Astrocyte of the spinal cord (primary cell): ENCODE data around the gene NFE2L3.
"Not testable (repeated sequence)": the region's sequence is repeated elsewhere in the genome, so short reads cannot be mapped to it uniquely, and the experiment has no call there.

Experiments
- DNase-seq: peaks from one replicate; pipeline ENCODE4 v3.0.0; 2011; ENCODE audit warnings: low read depth, low spot score
- H3K4me3 ChIP-seq: 2 replicates; pipeline ENCODE4 v1.5.1; 2011; ENCODE audit warnings: low read depth, mild to moderate bottlenecking, low read length, moderate library complexity
- CTCF ChIP-seq: IDR thresholded peaks from 2 replicates; pipeline ENCODE4 v1.5.1; 2012; ENCODE audit warnings: low read depth, mild to moderate bottlenecking, low read length, inconsistent platforms
- in situ Hi-C: cut with HindIII; loops from 2 replicates; pipeline ENCODE4 v1.10.0; 2017; ENCODE audit warnings: low sequenced_read_pairs

NFE2L3 gene

DNA sequence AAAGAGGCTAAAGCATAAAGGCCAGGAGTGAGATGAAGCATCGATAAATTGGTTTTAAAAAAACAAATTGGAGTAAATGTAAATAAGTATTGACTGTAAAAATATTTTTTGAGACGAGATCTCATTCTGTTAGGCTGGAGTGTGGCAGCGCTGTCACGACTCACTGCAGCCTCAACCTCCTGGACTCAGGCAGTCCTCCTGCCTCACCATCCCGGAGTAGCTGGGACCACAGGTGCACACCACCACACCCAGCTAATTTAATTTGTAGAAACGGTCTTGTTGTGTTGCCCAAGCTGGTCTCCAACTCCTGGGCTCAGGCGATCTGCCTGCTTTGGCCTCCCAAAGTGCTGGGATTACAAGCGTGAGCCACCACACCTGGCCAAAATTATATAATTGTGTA lies 30.7 kb downstream of the NFE2L3 start:
- TF ChIP-seq CTCF: no peak
- in situ Hi-C loops: no loop called here
- no peak overlapping the region for H3K4me3 ChIP-seq
- no peak for DNase-seq

DNA sequence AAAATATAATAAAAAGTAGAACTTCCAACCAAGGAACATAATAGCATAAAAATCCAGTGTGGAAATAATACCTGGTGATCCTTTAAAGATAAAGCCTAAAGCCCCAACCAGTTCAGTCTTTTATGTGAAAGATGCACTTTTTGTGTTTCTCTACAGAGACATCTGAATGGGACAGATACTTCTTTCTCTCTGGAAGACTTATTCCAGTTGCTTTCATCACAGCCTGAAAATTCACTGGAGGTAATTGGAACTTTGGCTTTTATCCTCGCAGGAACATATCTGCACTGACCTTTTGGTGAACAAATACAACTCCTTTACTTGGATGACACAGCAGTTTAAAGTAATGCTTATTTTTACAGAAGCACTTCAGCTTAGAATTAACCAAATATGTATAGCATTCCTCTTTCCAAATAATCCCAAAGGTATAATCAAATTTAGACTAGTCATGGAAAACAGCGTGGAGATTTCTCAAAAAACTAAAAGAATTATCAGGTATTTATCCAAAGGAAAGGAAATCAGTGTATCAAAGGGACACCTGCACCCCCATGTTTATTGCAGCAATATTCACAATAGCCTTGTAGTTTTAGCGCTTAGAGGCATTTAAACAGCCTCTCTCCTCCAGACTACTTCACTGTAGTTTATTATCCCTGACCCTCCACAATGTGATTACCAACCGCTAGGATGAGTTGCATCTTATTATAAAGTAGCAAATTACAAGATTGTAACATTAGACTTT lies 31.7 kb downstream of the NFE2L3 start:
- in situ Hi-C loops: no loop called here
- TF ChIP-seq CTCF: no peak
- no peak for DNase-seq
- H3K4me3 ChIP-seq: no peak overlapping the region

DNA sequence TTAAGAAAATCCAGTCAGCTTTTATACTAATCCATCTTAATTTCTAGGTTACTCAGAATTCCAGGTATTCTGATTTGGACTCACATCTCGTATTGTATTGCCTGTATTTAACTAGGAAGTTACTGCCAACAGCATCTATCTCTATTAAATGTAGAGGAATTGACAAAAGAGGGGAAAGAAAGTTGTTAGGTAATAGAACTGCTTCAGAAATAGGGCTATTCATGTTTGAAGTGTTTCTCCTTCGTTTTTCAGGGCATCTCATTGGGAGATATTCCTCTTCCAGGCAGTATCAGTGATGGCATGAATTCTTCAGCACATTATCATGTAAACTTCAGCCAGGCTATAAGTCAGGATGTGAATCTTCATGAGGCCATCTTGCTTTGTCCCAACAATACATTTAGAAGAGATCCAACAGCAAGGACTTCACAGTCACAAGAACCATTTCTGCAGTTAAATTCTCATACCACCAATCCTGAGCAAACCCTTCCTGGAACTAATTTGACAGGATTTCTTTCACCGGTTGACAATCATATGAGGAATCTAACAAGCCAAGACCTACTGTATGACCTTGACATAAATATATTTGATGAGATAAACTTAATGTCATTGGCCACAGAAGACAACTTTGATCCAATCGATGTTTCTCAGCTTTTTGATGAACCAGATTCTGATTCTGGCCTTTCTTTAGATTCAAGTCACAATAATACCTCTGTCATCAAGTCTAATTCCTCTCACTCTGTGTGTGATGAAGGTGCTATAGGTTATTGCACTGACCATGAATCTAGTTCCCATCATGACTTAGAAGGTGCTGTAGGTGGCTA lies 32.5 kb downstream of the NFE2L3 start:
- DNase-seq, in situ Hi-C loops, H3K4me3 ChIP-seq: not testable (repeated sequence)

- no peak overlapping the region for H3K4me3 ChIP-seq
- no peak for DNase-seq
- in situ Hi-C loops: no loop called here
- TF ChIP-seq CTCF: no peak
Measured at GRCh38 chr7:26185131-26185843, 33.3 kb downstream of the NFE2L3 start.

- in situ Hi-C loops: no loop called here
- no peak for TF ChIP-seq CTCF
- no peak overlapping the region for H3K4me3 ChIP-seq
- no peak for DNase-seq
Measured at GRCh38 chr7:26185844-26186180, 33.8 kb downstream of the NFE2L3 start.

DNA sequence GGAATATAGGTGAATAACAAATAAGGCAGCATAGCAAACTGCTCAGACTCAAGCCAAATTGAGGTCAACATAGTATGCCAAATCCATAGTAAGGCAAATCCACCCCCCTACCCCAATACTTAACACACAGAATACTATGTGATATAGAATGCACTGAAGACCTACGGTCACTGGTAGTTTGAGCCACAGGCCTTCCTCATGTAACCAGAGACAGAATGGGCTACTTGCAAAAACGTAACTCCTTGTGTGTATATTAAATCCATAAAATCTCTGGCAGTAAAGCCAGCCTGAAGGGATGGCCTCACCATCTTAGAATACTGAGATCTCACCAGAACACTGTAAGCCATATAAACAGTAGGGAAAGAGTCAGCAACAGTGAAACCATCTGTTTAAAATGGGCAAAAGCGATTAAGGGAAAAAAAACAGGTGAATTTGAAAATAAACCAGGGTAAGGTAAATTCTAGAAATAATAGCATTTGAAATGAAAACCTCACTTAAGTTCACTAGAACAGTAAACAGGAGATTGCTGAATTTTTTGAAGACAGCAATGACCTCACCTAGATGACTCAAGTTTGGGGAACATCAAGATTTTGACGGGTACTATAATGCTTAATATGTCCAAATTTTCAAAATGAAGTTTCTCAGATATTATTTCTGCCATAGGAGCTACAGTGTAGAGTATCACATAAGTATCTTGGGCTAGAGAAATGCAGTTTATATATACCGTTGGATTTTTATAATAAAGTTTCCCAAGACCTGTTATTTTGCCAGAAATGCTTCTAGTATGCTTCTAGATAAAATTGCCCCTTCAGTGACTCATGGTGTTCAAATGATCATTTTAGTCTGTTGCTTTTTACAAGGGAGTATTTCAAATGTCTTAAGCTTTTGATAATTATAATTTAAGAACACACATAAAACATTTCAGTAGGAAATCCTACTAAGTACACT lies 34.6 kb downstream of the NFE2L3 start:
- H3K4me3 ChIP-seq: no peak overlapping the region
- in situ Hi-C loops: no loop called here
- no peak for DNase-seq
- TF ChIP-seq CTCF: no peak
